ENCODE data around the gene NFS1.

The NFS1 gene

DNA sequence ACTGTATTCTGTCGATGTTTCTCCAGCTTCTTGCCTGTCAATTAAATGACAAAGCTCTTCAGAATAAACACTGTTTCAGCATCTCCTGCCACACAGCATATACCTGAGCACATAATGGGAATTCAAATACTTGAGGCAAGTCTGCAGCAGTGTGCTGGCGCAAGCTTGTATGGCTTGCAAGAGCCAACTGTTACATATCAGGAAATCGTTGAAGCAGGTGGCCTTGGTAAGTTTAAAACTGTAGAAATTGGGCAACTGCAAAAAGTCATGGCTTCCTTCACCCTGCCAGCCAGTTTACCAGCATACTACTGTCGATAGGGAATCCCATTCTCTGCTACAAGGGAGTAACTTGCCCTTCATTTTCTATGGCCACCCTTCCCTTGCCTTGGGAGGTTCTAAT, 57.4 kb downstream of the NFS1 start:
- TF ChIP-seq, protein P1, sequence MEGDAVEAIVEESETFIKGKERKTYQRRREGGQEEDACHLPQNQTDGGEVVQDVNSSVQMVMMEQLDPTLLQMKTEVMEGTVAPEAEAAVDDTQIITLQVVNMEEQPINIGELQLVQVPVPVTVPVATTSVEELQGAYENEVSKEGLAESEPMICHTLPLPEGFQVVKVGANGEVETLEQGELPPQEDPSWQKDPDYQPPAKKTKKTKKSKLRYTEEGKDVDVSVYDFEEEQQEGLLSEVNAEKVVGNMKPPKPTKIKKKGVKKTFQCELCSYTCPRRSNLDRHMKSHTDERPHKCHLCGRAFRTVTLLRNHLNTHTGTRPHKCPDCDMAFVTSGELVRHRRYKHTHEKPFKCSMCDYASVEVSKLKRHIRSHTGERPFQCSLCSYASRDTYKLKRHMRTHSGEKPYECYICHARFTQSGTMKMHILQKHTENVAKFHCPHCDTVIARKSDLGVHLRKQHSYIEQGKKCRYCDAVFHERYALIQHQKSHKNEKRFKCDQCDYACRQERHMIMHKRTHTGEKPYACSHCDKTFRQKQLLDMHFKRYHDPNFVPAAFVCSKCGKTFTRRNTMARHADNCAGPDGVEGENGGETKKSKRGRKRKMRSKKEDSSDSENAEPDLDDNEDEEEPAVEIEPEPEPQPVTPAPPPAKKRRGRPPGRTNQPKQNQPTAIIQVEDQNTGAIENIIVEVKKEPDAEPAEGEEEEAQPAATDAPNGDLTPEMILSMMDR (IDR thresholded peaks at IDR 0.05; ENCODE audit: low read depth, low read length, missing control alignments) = no peak
- Histone ChIP-seq H3K27me3 (replicated peaks) (no peaks in the 10 kb centered on the region), H3K36me3 (replicated peaks) (no peaks in the 10 kb centered on the region), H3K4me3 (ENCODE audit: low read depth, low read length) (no peak overlapping the region), H3K27ac (no peak overlapping the region)
- no peak for DNase-seq
- in situ Hi-C loops (cut with HindIII; ENCODE audit: low pct_ligation_motif_present, low sequenced_read_pairs) = no loop called here

DNA sequence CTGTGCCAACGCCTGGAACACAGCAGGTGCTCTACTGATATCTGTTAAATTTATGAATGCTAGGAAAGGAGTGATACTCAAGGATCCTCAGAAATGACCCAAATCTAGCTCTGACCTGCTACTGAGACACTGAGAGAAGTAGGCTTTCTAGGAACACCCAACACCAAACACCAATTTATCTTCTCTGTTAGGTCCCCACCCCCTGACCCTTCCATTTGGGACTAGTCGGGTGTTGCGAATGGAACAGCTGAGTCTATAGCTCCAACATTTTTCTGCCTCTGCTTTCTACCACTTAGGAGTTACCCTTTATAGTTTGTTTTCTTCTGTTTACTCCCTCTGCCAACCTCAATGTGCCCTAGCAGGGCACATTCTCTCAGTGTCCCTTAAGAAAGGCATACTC, 58.4 kb downstream of the NFS1 start:
- TF ChIP-seq, protein P1 (IDR thresholded peaks at IDR 0.05; ENCODE audit: low read depth, low read length, missing control alignments) = no peak
- in situ Hi-C loops (cut with HindIII; ENCODE audit: low pct_ligation_motif_present, low sequenced_read_pairs) = no loop called here
- Histone ChIP-seq H3K4me3 (ENCODE audit: low read depth, low read length) (no peak overlapping the region), H3K27ac (no peak overlapping the region), H3K27me3 (replicated peaks) (no peaks in the 10 kb centered on the region), H3K36me3 (replicated peaks) (no peaks in the 10 kb centered on the region)
- DNase-seq = no peak

DNA sequence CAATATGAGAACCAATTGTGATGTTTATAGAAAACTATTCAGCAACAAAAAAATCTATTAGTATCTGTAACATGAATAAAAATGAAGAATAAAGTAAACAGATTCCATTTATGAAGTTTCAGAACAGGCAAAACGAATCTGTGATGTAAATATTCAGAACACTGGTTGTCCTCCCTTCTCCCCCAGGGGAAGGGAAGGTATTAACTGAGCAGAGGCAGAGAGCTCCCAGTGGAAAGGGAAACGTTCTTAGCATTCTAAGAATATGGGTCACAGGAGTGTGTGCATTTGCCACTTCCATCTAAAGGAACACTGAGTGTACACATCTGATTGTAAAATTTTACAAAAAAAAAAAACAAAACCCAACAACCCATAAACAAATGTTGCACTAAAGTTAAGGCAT, 60.4 kb downstream of the NFS1 start:
- DNase-seq = no peak
- Histone ChIP-seq H3K36me3 (replicated peaks) (no peaks in the 10 kb centered on the region), H3K4me3 (ENCODE audit: low read depth, low read length) (no peak overlapping the region), H3K27me3 (replicated peaks) (no peaks in the 10 kb centered on the region), H3K27ac (no peak overlapping the region)
- TF ChIP-seq, protein P1 (IDR thresholded peaks at IDR 0.05; ENCODE audit: low read depth, low read length, missing control alignments) = no peak
- in situ Hi-C loops (cut with HindIII; ENCODE audit: low pct_ligation_motif_present, low sequenced_read_pairs) = no loop called here

DNA sequence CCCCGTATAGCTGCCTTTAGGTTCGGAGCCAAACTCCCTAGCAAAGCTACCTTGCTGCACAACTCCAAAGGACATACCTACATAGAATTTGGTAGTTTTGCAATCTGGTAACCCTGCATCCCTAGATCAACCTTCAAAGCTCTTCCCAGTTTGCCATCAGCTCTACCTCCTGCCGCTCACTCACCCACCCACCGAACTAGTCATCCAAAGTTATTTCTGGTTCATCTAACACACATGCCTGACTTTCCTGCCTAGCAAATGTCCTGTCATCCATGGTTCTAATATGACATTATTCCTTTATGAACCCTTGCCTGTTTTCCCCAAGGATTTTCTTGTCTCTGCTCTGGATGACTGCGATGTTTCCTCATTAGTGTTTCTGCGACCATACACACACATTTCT, 61.9 kb downstream of the NFS1 start:
- Histone ChIP-seq H3K27me3 (replicated peaks) (no peaks in the 10 kb centered on the region), H3K36me3 (replicated peaks) (peaks cover 5% of the 10 kb centered on the region), H3K27ac (no peak overlapping the region), H3K4me3 (ENCODE audit: low read depth, low read length) (no peak overlapping the region)
- TF ChIP-seq, protein P1 (IDR thresholded peaks at IDR 0.05; ENCODE audit: low read depth, low read length, missing control alignments) = no peak
- DNase-seq = no peak
- in situ Hi-C loops (cut with HindIII; ENCODE audit: low pct_ligation_motif_present, low sequenced_read_pairs) = no loop called here

DNA sequence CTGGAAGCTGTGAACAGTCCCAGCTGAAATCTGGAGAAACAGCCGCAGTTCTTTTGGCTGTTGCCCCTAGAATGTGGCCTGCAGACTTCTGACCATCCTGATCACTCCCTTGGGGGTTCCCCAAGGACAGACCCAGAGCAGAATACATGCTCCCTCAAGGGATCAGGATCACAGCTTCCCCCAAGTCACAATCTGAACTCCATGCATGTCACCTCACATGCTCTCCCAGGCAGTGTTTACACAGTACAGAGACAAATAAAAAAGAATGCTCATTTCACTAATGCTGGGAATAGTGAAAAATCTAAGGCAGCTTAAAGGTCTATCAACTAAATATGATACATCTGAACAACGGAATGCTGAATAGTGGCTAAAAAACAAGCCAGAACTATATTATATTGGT, 63.1 kb downstream of the NFS1 start:
- Histone ChIP-seq H3K27ac (no peak overlapping the region), H3K36me3 (replicated peaks) (peaks cover 15% of the 10 kb centered on the region), H3K27me3 (replicated peaks) (no peaks in the 10 kb centered on the region), H3K4me3 (ENCODE audit: low read depth, low read length) (no peak overlapping the region)
- no peak for DNase-seq
- in situ Hi-C loops (cut with HindIII; ENCODE audit: low pct_ligation_motif_present, low sequenced_read_pairs) = no loop called here
- TF ChIP-seq, protein P1 (IDR thresholded peaks at IDR 0.05; ENCODE audit: low read depth, low read length, missing control alignments) = no peak

DNA sequence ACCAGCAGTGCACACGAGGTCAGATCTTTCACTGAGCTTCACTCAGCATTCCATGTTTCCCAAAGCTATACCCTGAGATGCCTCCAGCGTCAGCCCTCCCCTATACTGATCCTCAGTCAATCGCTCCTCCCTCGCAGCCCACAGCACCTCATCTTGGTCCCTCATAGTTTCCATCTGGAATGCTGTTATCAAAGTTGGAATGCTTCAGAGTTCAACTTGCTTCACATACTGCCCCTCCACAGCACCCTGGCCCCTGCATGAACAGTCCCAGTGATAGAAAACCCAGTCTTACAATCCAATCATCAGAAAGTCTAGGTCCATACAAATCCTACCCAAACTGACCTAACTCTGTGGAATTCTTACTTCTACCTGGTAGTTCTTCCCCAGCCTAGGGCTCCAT, 63.5 kb downstream of the NFS1 start:
- TF ChIP-seq, protein P1 (IDR thresholded peaks at IDR 0.05; ENCODE audit: low read depth, low read length, missing control alignments) = no peak
- Histone ChIP-seq H3K4me3 (ENCODE audit: low read depth, low read length) (no peak overlapping the region), H3K27ac (no peak overlapping the region), H3K27me3 (replicated peaks) (no peaks in the 10 kb centered on the region), H3K36me3 (replicated peaks) (peaks cover 20% of the 10 kb centered on the region)
- no peak for DNase-seq
- in situ Hi-C loops (cut with HindIII; ENCODE audit: low pct_ligation_motif_present, low sequenced_read_pairs) = no loop called here

All from brain microvascular endothelial cell (primary cell).